WTC11 (cell line): Measurements from ENCODE around the gene PAIP2. TPM values are rescaled to one million over a fixed set of nuclear protein-coding genes. Genes with fewer than 3 reads are reported as not detected.

Experiments
- ATF1 ChIP-seq: sonication (generic); formaldehyde crosslinking; IDR thresholded peaks from 2 replicates; pipeline ENCODE4 v1.8.1; 2023; ENCODE audit warnings: mild to moderate bottlenecking, moderate library complexity, missing genetic modification reagents
- CREB1 ChIP-seq: sonication (generic); formaldehyde crosslinking; IDR thresholded peaks from 2 replicates; pipeline ENCODE4 v1.8.0; 2023; ENCODE audit warnings: mild to moderate bottlenecking, missing genetic modification reagents
- EMX1 ChIP-seq: fragments of 250-450 bp; sonication (Bioruptor Pico); IDR thresholded peaks from 2 replicates; pipeline ENCODE4 v1.8.0; 2021; ENCODE audit warnings: mild to moderate bottlenecking
- FOXJ3 ChIP-seq: sonication (generic); formaldehyde crosslinking; IDR thresholded peaks from 2 replicates; pipeline ENCODE4 v1.9.0; 2021; ENCODE audit warnings: missing genetic modification reagents, mild to moderate bottlenecking, borderline replicate concordance
- FOXP1 ChIP-seq: sonication (generic); formaldehyde crosslinking; IDR thresholded peaks from 2 replicates; pipeline ENCODE4 v1.8.0; 2022; ENCODE audit warnings: missing genetic modification reagents, mild to moderate bottlenecking, moderate library complexity, borderline replicate concordance
- GABPB1 ChIP-seq: sonication (generic); formaldehyde crosslinking; IDR thresholded peaks from 2 replicates; pipeline ENCODE4 v1.8.1; 2023; ENCODE audit warnings: mild to moderate bottlenecking, missing genetic modification reagents
- HMGA2 ChIP-seq: fragments of 250-450 bp; sonication (Bioruptor Pico); IDR thresholded peaks from 2 replicates; pipeline ENCODE4 v1.4.0; 2021; ENCODE audit warnings: mild to moderate bottlenecking, moderate library complexity
- IRF2 ChIP-seq: sonication (generic); formaldehyde crosslinking; IDR thresholded peaks from 2 replicates; pipeline ENCODE4 v1.8.0; 2022; ENCODE audit warnings: low read depth, missing genetic modification reagents, borderline replicate concordance
- KAT7 ChIP-seq: sonication (generic); formaldehyde crosslinking; IDR thresholded peaks from 2 replicates; pipeline ENCODE4 v1.8.1; 2023; ENCODE audit warnings: missing genetic modification reagents, mild to moderate bottlenecking, borderline replicate concordance
- NR3C1 ChIP-seq: sonication (generic); formaldehyde crosslinking; conservative IDR thresholded peaks from 2 replicates; pipeline ENCODE4 v1.8.1; 2023; ENCODE audit warnings: low read depth, mild to moderate bottlenecking, missing genetic modification reagents
- OVOL2 ChIP-seq: fragments of 250-450 bp; sonication (Bioruptor Pico); IDR thresholded peaks from 2 replicates; pipeline ENCODE4 v1.9.0; 2021; ENCODE audit warnings: mild to moderate bottlenecking, borderline replicate concordance
- RELA ChIP-seq: sonication (generic); formaldehyde crosslinking; IDR thresholded peaks from 2 replicates; pipeline ENCODE4 v1.8.1; 2022; ENCODE audit warnings: missing genetic modification reagents, mild to moderate bottlenecking, borderline replicate concordance
- SMAD3 ChIP-seq: sonication (generic); formaldehyde crosslinking; IDR thresholded peaks from 2 replicates; pipeline ENCODE4 v1.8.0; 2022; ENCODE audit warnings: missing genetic modification reagents, mild to moderate bottlenecking, borderline replicate concordance
- ZBTB21 ChIP-seq: sonication (generic); formaldehyde crosslinking; IDR thresholded peaks from 2 replicates; pipeline ENCODE4 v1.8.1; 2023; ENCODE audit warnings: mild to moderate bottlenecking, missing genetic modification reagents, borderline replicate concordance
- ZNF232 ChIP-seq: sonication (generic); formaldehyde crosslinking; IDR thresholded peaks from 2 replicates; pipeline ENCODE4 v1.8.0; 2022; ENCODE audit warnings: mild to moderate bottlenecking, missing genetic modification reagents
- ZNF416 ChIP-seq: fragments of 250-450 bp; sonication (Bioruptor Pico); IDR thresholded peaks from 2 replicates; pipeline ENCODE4 v1.9.0; 2021; ENCODE audit warnings: mild to moderate bottlenecking, inconsistent platforms
- ZNF423 ChIP-seq: fragments of 250-450 bp; sonication (Bioruptor Pico); IDR thresholded peaks from 2 replicates; pipeline ENCODE4 v2.1.2; 2022; ENCODE audit warnings: mild to moderate bottlenecking, moderate library complexity
- total RNA-seq: library from RNA; stranded (reverse); gene quantifications from 3 replicates; pipeline ENCODE4 v1.2.3, GENCODE V29; 2021
- TF ChIP-seq, protein P1 (sequence below): fragments of 250-450 bp; sonication (Bioruptor Pico); IDR thresholded peaks from 2 replicates; pipeline ENCODE4 v1.8.0; 2021; ENCODE audit warnings: mild to moderate bottlenecking
- TF ChIP-seq, protein P2 (sequence below): sonication (generic); formaldehyde crosslinking; IDR thresholded peaks from 2 replicates; pipeline ENCODE4 v1.8.1; 2022; ENCODE audit warnings: mild to moderate bottlenecking, moderate library complexity, missing genetic modification reagents
- TF ChIP-seq, protein P3 (sequence below): sonication (generic); formaldehyde crosslinking; IDR thresholded peaks from 2 replicates; pipeline ENCODE4 v1.8.0; 2023; ENCODE audit warnings: missing genetic modification reagents
- TF ChIP-seq, protein P4 (sequence below): sonication (generic); formaldehyde crosslinking; IDR thresholded peaks from 2 replicates; pipeline ENCODE4 v1.8.1; 2022; ENCODE audit warnings: mild to moderate bottlenecking, missing genetic modification reagents, moderate library complexity, borderline replicate concordance
- TF ChIP-seq, protein P5 (sequence below): sonication (generic); formaldehyde crosslinking; IDR thresholded peaks from 2 replicates; pipeline ENCODE4 v1.8.0; 2022; ENCODE audit warnings: mild to moderate bottlenecking, missing genetic modification reagents
- TF ChIP-seq, protein P6 (sequence below): sonication (generic); formaldehyde crosslinking; IDR thresholded peaks from 2 replicates; pipeline ENCODE4 v1.8.0; 2022; ENCODE audit warnings: missing genetic modification reagents
- TF ChIP-seq, protein P7 (sequence below): fragments of 250-450 bp; sonication (Bioruptor Pico); IDR thresholded peaks from 2 replicates; pipeline ENCODE4 v2.1.2; 2022; ENCODE audit warnings: mild to moderate bottlenecking, moderate library complexity
- TF ChIP-seq, protein P8 (sequence below): fragments of 200-600 bp; IDR thresholded peaks from 2 replicates; pipeline ENCODE4 v1.8.0; 2022; ENCODE audit warnings: antibody characterized with exemption

The PAIP2 gene
- total RNA-seq, 1 experiment from 2014 or later = 126 TPM

DNA sequence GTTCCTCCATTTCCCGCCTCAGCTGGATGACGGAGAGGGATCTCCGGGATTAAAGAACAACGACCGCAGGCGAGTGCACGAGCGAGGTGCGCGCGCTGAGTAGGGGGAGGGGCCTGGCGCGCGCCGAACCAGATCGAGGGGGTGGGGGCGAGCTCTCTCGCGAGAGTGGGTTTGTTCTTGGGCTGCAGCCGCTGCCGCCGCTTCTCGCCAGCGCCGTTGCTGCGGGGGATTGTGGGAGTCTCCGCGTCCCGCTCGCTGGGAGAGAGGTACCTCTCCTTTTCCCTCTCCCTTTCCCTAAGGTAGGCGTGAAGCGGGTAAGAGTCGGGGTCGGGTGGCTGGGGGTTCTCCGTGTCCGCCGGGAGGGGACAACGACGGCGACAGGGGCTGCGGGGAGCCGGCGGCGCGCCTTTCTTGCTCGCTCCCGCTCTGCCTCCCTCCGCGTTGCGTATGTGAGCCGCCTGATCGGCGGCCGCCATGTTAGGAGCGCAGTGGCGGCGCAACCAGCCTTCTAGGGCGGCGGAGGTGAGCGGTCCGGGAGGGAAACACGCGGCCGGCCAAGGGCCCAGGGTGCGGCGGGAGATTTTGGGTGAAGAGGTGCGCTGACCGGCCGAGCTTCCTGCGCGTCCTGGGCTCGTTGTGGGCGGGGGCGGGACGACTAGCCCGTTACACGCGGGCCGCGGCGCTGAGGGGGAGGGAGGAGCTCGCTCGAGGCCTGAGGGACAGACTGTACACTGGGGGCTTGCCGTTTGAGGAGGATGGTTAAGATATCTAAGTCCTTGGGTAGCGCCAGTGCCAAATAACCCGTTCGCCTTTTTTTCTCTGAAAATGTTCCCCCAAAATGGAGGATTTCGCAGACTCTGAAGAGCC is 47.9 kb upstream of the PAIP2 start, which contains the start of gene MATR3 (continued):
- TF ChIP-seq CREB1 (CRISPR knock-in tag) (no peak), ZBTB21 (0 out of 2 replicates have a peak, but pooled peaks have one; percentile 26), RELA (peak; percentile 19; the same call in 1 of the 2 replicates), GABPB1 (CRISPR knock-in tag) (peak; percentile 21), HMGA2 (CRISPR knock-in tag) (no peak), ZNF416 (CRISPR knock-in tag) (peak; percentile 41; the same call in 1 of the 2 replicates), NR3C1 (CRISPR knock-in tag) (no peak), SMAD3 (CRISPR knock-in tag) (0 out of 2 replicates have a peak, but pooled peaks have one; percentile 11), OVOL2 (CRISPR knock-in tag) (peak; percentile 57; the same call in 1 of the 2 replicates), ZNF423 (CRISPR knock-in tag) (no peak), FOXJ3 (CRISPR knock-in tag) (no peak), EMX1 (peak; percentile 70; the same call in 1 of the 2 replicates), ZNF232 (CRISPR knock-in tag) (peak; percentile 68; the same call in 1 of the 2 replicates), KAT7 (CRISPR knock-in tag) (peak; percentile 70; the same call in 1 of the 2 replicates), ATF1 (CRISPR knock-in tag) (peak; percentile 82; the same call in 1 of the 2 replicates), FOXP1 (CRISPR knock-in tag) (peak; percentile 77), IRF2 (CRISPR knock-in tag) (no peak)
- TF ChIP-seq, protein P1, sequence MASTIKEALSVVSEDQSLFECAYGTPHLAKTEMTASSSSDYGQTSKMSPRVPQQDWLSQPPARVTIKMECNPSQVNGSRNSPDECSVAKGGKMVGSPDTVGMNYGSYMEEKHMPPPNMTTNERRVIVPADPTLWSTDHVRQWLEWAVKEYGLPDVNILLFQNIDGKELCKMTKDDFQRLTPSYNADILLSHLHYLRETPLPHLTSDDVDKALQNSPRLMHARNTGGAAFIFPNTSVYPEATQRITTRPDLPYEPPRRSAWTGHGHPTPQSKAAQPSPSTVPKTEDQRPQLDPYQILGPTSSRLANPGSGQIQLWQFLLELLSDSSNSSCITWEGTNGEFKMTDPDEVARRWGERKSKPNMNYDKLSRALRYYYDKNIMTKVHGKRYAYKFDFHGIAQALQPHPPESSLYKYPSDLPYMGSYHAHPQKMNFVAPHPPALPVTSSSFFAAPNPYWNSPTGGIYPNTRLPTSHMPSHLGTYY (CRISPR knock-in tag) = peak; percentile 30; the same call in 1 of the 2 replicates
- TF ChIP-seq, protein P2, sequence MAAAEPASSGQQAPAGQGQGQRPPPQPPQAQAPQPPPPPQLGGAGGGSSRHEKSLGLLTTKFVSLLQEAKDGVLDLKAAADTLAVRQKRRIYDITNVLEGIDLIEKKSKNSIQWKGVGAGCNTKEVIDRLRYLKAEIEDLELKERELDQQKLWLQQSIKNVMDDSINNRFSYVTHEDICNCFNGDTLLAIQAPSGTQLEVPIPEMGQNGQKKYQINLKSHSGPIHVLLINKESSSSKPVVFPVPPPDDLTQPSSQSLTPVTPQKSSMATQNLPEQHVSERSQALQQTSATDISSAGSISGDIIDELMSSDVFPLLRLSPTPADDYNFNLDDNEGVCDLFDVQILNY = peak; percentile 92
- TF ChIP-seq, protein P3, sequence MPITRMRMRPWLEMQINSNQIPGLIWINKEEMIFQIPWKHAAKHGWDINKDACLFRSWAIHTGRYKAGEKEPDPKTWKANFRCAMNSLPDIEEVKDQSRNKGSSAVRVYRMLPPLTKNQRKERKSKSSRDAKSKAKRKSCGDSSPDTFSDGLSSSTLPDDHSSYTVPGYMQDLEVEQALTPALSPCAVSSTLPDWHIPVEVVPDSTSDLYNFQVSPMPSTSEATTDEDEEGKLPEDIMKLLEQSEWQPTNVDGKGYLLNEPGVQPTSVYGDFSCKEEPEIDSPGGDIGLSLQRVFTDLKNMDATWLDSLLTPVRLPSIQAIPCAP (CRISPR knock-in tag) = no peak
- TF ChIP-seq, protein P4, sequence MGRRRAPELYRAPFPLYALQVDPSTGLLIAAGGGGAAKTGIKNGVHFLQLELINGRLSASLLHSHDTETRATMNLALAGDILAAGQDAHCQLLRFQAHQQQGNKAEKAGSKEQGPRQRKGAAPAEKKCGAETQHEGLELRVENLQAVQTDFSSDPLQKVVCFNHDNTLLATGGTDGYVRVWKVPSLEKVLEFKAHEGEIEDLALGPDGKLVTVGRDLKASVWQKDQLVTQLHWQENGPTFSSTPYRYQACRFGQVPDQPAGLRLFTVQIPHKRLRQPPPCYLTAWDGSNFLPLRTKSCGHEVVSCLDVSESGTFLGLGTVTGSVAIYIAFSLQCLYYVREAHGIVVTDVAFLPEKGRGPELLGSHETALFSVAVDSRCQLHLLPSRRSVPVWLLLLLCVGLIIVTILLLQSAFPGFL (CRISPR knock-in tag) = 0 out of 2 replicates have a peak, but pooled peaks have one; percentile 2
- TF ChIP-seq, protein P5, sequence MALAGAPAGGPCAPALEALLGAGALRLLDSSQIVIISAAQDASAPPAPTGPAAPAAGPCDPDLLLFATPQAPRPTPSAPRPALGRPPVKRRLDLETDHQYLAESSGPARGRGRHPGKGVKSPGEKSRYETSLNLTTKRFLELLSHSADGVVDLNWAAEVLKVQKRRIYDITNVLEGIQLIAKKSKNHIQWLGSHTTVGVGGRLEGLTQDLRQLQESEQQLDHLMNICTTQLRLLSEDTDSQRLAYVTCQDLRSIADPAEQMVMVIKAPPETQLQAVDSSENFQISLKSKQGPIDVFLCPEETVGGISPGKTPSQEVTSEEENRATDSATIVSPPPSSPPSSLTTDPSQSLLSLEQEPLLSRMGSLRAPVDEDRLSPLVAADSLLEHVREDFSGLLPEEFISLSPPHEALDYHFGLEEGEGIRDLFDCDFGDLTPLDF (CRISPR knock-in tag) = 0 out of 2 replicates have a peak, but pooled peaks have one; percentile 65
- TF ChIP-seq, protein P6, sequence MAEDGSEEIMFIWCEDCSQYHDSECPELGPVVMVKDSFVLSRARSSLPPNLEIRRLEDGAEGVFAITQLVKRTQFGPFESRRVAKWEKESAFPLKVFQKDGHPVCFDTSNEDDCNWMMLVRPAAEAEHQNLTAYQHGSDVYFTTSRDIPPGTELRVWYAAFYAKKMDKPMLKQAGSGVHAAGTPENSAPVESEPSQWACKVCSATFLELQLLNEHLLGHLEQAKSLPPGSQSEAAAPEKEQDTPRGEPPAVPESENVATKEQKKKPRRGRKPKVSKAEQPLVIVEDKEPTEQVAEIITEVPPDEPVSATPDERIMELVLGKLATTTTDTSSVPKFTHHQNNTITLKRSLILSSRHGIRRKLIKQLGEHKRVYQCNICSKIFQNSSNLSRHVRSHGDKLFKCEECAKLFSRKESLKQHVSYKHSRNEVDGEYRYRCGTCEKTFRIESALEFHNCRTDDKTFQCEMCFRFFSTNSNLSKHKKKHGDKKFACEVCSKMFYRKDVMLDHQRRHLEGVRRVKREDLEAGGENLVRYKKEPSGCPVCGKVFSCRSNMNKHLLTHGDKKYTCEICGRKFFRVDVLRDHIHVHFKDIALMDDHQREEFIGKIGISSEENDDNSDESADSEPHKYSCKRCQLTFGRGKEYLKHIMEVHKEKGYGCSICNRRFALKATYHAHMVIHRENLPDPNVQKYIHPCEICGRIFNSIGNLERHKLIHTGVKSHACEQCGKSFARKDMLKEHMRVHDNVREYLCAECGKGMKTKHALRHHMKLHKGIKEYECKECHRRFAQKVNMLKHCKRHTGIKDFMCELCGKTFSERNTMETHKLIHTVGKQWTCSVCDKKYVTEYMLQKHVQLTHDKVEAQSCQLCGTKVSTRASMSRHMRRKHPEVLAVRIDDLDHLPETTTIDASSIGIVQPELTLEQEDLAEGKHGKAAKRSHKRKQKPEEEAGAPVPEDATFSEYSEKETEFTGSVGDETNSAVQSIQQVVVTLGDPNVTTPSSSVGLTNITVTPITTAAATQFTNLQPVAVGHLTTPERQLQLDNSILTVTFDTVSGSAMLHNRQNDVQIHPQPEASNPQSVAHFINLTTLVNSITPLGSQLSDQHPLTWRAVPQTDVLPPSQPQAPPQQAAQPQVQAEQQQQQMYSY (CRISPR knock-in tag) = peak; percentile 21; the same call in 1 of the 2 replicates
- TF ChIP-seq, protein P7, sequence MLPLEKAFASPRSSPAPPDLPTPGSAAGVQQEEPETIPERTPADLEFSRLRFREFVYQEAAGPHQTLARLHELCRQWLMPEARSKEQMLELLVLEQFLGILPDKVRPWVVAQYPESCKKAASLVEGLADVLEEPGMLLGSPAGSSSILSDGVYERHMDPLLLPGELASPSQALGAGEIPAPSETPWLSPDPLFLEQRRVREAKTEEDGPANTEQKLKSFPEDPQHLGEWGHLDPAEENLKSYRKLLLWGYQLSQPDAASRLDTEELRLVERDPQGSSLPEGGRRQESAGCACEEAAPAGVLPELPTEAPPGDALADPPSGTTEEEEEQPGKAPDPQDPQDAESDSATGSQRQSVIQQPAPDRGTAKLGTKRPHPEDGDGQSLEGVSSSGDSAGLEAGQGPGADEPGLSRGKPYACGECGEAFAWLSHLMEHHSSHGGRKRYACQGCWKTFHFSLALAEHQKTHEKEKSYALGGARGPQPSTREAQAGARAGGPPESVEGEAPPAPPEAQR (CRISPR knock-in tag) = no peak
- TF ChIP-seq, protein P8, sequence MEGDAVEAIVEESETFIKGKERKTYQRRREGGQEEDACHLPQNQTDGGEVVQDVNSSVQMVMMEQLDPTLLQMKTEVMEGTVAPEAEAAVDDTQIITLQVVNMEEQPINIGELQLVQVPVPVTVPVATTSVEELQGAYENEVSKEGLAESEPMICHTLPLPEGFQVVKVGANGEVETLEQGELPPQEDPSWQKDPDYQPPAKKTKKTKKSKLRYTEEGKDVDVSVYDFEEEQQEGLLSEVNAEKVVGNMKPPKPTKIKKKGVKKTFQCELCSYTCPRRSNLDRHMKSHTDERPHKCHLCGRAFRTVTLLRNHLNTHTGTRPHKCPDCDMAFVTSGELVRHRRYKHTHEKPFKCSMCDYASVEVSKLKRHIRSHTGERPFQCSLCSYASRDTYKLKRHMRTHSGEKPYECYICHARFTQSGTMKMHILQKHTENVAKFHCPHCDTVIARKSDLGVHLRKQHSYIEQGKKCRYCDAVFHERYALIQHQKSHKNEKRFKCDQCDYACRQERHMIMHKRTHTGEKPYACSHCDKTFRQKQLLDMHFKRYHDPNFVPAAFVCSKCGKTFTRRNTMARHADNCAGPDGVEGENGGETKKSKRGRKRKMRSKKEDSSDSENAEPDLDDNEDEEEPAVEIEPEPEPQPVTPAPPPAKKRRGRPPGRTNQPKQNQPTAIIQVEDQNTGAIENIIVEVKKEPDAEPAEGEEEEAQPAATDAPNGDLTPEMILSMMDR = no peak
